HepG2 (cell line): Measurements from ENCODE around the gene CCT6A. TPM values are rescaled to one million over a fixed set of nuclear protein-coding genes. Genes with fewer than 3 reads are reported as not detected.

Experiments used
- AGO2 ChIP-seq: fragments of 200-400 bp; formaldehyde crosslinking; optimal IDR thresholded peaks from 2 replicates; pipeline ENCODE3; 2017; ENCODE audit warnings: mild to moderate bottlenecking, low read depth, low read length, moderate library complexity
- BCL6 ChIP-seq: IDR thresholded peaks from 2 replicates; pipeline ENCODE4 v1.6.1; 2016; ENCODE audit warnings: missing genetic modification reagents, missing compliant biosample characterization
- CTCF ChIP-seq: sonication (generic); formaldehyde crosslinking; IDR thresholded peaks from 2 replicates; pipeline ENCODE4 v1.5.0; 2020; ENCODE audit warnings: mild to moderate bottlenecking, missing genetic modification reagents, moderate library complexity
- ETV5 ChIP-seq: IDR thresholded peaks from 2 replicates; pipeline ENCODE4 v1.6.1; 2018; ENCODE audit warnings: missing biosample characterization, missing genetic modification reagents, inconsistent platforms, borderline replicate concordance
- FOXA3 ChIP-seq: IDR thresholded peaks from 2 replicates; pipeline ENCODE4 v1.6.1; 2016; ENCODE audit warnings: missing genetic modification reagents, missing compliant biosample characterization
- GABPB1 ChIP-seq: IDR thresholded peaks from 2 replicates; pipeline ENCODE4 v1.6.1; 2016; ENCODE audit warnings: mild to moderate bottlenecking, missing genetic modification reagents, moderate library complexity, missing compliant biosample characterization
- GATAD2A ChIP-seq: IDR thresholded peaks from 2 replicates; pipeline ENCODE4 v1.6.1; 2016
- KAT2B ChIP-seq: fragments of 150-350 bp; IDR thresholded peaks from 2 replicates; pipeline ENCODE4 v1.6.1; 2014; ENCODE audit warnings: low read depth, low read length, borderline replicate concordance
- KAT8 ChIP-seq: IDR thresholded peaks from 2 replicates; pipeline ENCODE4 v1.6.1; 2016; ENCODE audit warnings: missing genetic modification reagents, missing compliant biosample characterization
- KLF16 ChIP-seq, 2 experiments: sonication (generic) in 1 of 2; formaldehyde crosslinking in 1 of 2; IDR thresholded peaks; 2 replicates each; pipeline versions ENCODE4 v1.6.1 to v1.8.0; 2016 to 2023; ENCODE audit warnings: missing genetic modification reagents in 2 of 2, missing compliant biosample characterization in 1 of 2
- PBX3 ChIP-seq: sonication (generic); formaldehyde crosslinking; IDR thresholded peaks from 2 replicates; pipeline ENCODE4 v1.8.1; 2023; ENCODE audit warnings: missing genetic modification reagents, inconsistent platforms, borderline replicate concordance
- PITX1 ChIP-seq: sonication (generic); formaldehyde crosslinking; IDR thresholded peaks from 2 replicates; pipeline ENCODE4 v1.5.1; 2020; ENCODE audit warnings: mild to moderate bottlenecking, missing genetic modification reagents
- POGZ ChIP-seq: sonication (generic); formaldehyde crosslinking; IDR thresholded peaks from 2 replicates; pipeline ENCODE4 v1.4.0; 2020; ENCODE audit warnings: mild to moderate bottlenecking, missing genetic modification reagents
- RARA ChIP-seq: IDR thresholded peaks from 2 replicates; pipeline ENCODE4 v1.6.1; 2016; ENCODE audit warnings: missing genetic modification reagents, missing compliant biosample characterization
- RBFOX2 ChIP-seq: fragments of 200-400 bp; formaldehyde crosslinking; IDR thresholded peaks from 2 replicates; pipeline ENCODE4 v1.6.1; 2017; ENCODE audit warnings: low read depth, mild to moderate bottlenecking, low read length
- RXRB ChIP-seq: IDR thresholded peaks from 2 replicates; pipeline ENCODE4 v1.6.1; 2016; ENCODE audit warnings: borderline replicate concordance, missing genetic modification reagents, missing compliant biosample characterization
- TAF1 ChIP-seq: sonication (generic); formaldehyde crosslinking; IDR thresholded peaks from 2 replicates; pipeline ENCODE4 v1.4.0; 2020; ENCODE audit warnings: missing genetic modification reagents
- YEATS4 ChIP-seq: sonication (generic); formaldehyde crosslinking; IDR thresholded peaks from 2 replicates; pipeline ENCODE4 v1.4.0; 2020; ENCODE audit warnings: missing genetic modification reagents, borderline replicate concordance
- ZC3H4 ChIP-seq: sonication (generic); formaldehyde crosslinking; IDR thresholded peaks from 2 replicates; pipeline ENCODE4 v1.4.0; 2020; ENCODE audit warnings: missing genetic modification reagents, borderline replicate concordance
- ZFX ChIP-seq: sonication (generic); formaldehyde crosslinking; IDR thresholded peaks from 2 replicates; pipeline ENCODE4 v1.4.0; 2020; ENCODE audit warnings: mild to moderate bottlenecking, low read depth, missing genetic modification reagents, moderate library complexity
- ZNF570 ChIP-seq: sonication (generic); formaldehyde crosslinking; IDR thresholded peaks from 2 replicates; pipeline ENCODE4 v1.4.0; 2020; ENCODE audit warnings: mild to moderate bottlenecking, missing genetic modification reagents, borderline replicate concordance
- ZNF687 ChIP-seq: sonication (generic); formaldehyde crosslinking; IDR thresholded peaks from 2 replicates; pipeline ENCODE4 v1.5.1; 2020; ENCODE audit warnings: mild to moderate bottlenecking, missing genetic modification reagents, moderate library complexity
- ZNF75D ChIP-seq: sonication (generic); formaldehyde crosslinking; IDR thresholded peaks from 2 replicates; pipeline ENCODE4 v1.8.1; 2023; ENCODE audit warnings: missing genetic modification reagents, mild to moderate bottlenecking, borderline replicate concordance
- ZNF781 ChIP-seq: sonication (generic); formaldehyde crosslinking; IDR thresholded peaks from 2 replicates; pipeline ENCODE4 v1.5.1; 2020; ENCODE audit warnings: borderline replicate concordance, mild to moderate bottlenecking, missing genetic modification reagents; ENCODE audit errors: not compliant biosample characterization
- ZZZ3 ChIP-seq: sonication (generic); formaldehyde crosslinking; IDR thresholded peaks from 2 replicates; pipeline ENCODE4 v1.4.0; 2020; ENCODE audit warnings: missing genetic modification reagents, mild to moderate bottlenecking, borderline replicate concordance
- polyA plus RNA-seq, 8 experiments: library from polyadenylated mRNA; depleted of rRNA in 3 of 8; stranded (reverse) in 7 of 8; unstranded in 1 of 8; fragments of >200 nt; fragmentation: Illumina TruSeq in 4 of 8; extraction: Trizol in 4 of 8; gene quantifications; 2 replicates each; pipeline versions ENCODE4 v1.2.1 to v1.2.3, GENCODE V29; 2011 to 2016; ENCODE audit warnings: low read depth in 4 of 8, missing spikeins in 1 of 8, mixed read lengths in 1 of 8; ENCODE audit not compliant: insufficient read depth in 1 of 8
- total RNA-seq, 5 experiments: library from RNA; depleted of rRNA; stranded (reverse); fragments of >200 nt; fragmentation: Illumina TruSeq; extraction: Trizol; gene quantifications; 2 replicates each; pipeline ENCODE4 v1.2.3, GENCODE V29; 2016; ENCODE audit warnings: low read depth in 1 of 5

Gene CCT6A
- total and polyA plus RNA-seq, 2 of the 13 experiments (the other 11 are each of a cell fraction or from before 2014, with no cell fraction given) = 219 to 292 TPM

GRCh38 chr7:56074371-56074791, 22.8 kb downstream of the CCT6A start (continued):
- TF ChIP-seq CTCF (CRISPR knock-in tag) (peak; percentile 93), KLF16 (CRISPR knock-in tag; IDR thresholded peaks at IDR 0.05) (0 out of 4 replicates have a peak, but pooled peaks of 1 of the 2 experiments have one; percentile 51), TAF1 (CRISPR knock-in tag) (no peak), ZNF570 (CRISPR knock-in tag) (no peak), KAT2B (no peak), POGZ (peak; percentile 80), GABPB1 (CRISPR knock-in tag) (no peak), ZNF75D (CRISPR knock-in tag) (no peak), PITX1 (peak; percentile 55), ZC3H4 (CRISPR knock-in tag) (no peak), ZNF687 (CRISPR knock-in tag) (peak; percentile 66), FOXA3 (CRISPR knock-in tag) (0 out of 2 replicates have a peak, but pooled peaks have one; percentile 9), PBX3 (CRISPR knock-in tag) (no peak), BCL6 (no peak), RARA (CRISPR knock-in tag) (peak; percentile 9; the same call in 1 of the 2 replicates), RXRB (CRISPR knock-in tag) (peak; percentile 38; the same call in 1 of the 2 replicates), GATAD2A (CRISPR knock-in tag) (0 out of 2 replicates have a peak, but pooled peaks have one; percentile 12), ZNF781 (CRISPR knock-in tag) (peak; percentile 73), ETV5 (peak; percentile 23; the same call in 1 of the 2 replicates), YEATS4 (no peak), ZZZ3 (CRISPR knock-in tag) (no peak), AGO2 (peak; percentile 32), RBFOX2 (no peak), KAT8 (peak; percentile 64; the same call in 1 of the 2 replicates), ZFX (CRISPR knock-in tag) (peak; percentile 24; the same call in 1 of the 2 replicates)
